Heart right ventricle (tissue), 16 donors: Measurements from ENCODE around the gene CC2D1A. TPM values are rescaled to one million over a fixed set of nuclear protein-coding genes. Genes with fewer than 3 reads are reported as not detected.
"Not testable (repeated sequence)": the region's sequence is repeated elsewhere in the genome, so short reads cannot be mapped to it uniquely, and the experiment has no call there.

Experiments used
- ATAC-seq, 8 donors: fragments of 200-7000 bp; cut with Tn5 transposase; one replicate each; pipeline ENCODE4 v1.9.1; 2020; ENCODE audit warnings: mild to moderate bottlenecking in 8 of 8, moderate library complexity in 8 of 8, moderate number of reproducible peaks in 1 of 8
- DNase-seq, 2 donors: peaks; one replicate each; pipeline ENCODE4 v3.0.0-alpha.2; 2020
- H3K27ac ChIP-seq, 10 donors: fragments of 200-600 bp; sonication (generic) in 2 of 10; one replicate each; pipeline versions ENCODE4 v1.5.0 to v1.8.0; 2020 to 2022; ENCODE audit warnings: mild to moderate bottlenecking in 3 of 10
- H3K27me3 ChIP-seq, 7 donors: fragments of 200-600 bp; one replicate each; pipeline ENCODE4 v1.8.0; 2021 to 2022; ENCODE audit warnings: mild to moderate bottlenecking in 2 of 7
- H3K36me3 ChIP-seq, 9 donors: fragments of 200-600 bp; sonication (generic) in 1 of 9; one replicate each; pipeline versions ENCODE4 v1.5.0 to v1.8.0; 2020 to 2022; ENCODE audit warnings: mild to moderate bottlenecking in 2 of 9
- H3K4me1 ChIP-seq, 9 donors: fragments of 200-600 bp; sonication (generic) in 1 of 9; one replicate each; pipeline versions ENCODE4 v1.5.0 to v1.8.0; 2020 to 2022; ENCODE audit warnings: mild to moderate bottlenecking in 4 of 9
- H3K4me3 ChIP-seq, 10 donors: fragments of 200-600 bp; sonication (generic) in 2 of 10; one replicate each; pipeline versions ENCODE4 v1.5.0 to v1.8.0; 2020 to 2022; ENCODE audit warnings: mild to moderate bottlenecking in 7 of 10, moderate library complexity in 2 of 10
- H3K9me3 ChIP-seq, 11 donors: fragments of 200-600 bp in 10 of 11; sonication (generic) in 2 of 11; one replicate each; pipeline versions ENCODE4 v1.5.0 to v1.8.0; 2013 to 2022; ENCODE audit warnings: mild to moderate bottlenecking in 2 of 11, control low read depth in 1 of 11, moderate library complexity in 1 of 11
- CTCF ChIP-seq, 9 donors: fragments of 200-600 bp; sonication (generic) in 2 of 9; IDR thresholded peaks; one replicate each; pipeline versions ENCODE4 v1.5.0 to v1.8.0; 2021 to 2022; ENCODE audit warnings: antibody characterized with exemption in 9 of 9, mild to moderate bottlenecking in 5 of 9, moderate library complexity in 1 of 9
- WGBS, 2 donors: extraction: QIAGEN DNeasy Blood & Tissue Kit; methylation state at CpG; one replicate each; pipeline ENCODE4 v1.1.7; 2013; ENCODE audit warnings: inconsistent platforms in 1 of 2; 5-methylcytosine and 5-hydroxymethylcytosine counted together
- intact Hi-C, 10 donors: fragments of 100-400 bp; cut with DNase I; formaldehyde crosslinking; loops; one replicate each; pipeline versions ENCODE4 v1.11.1 to v1.14.2; 2022
- polyA plus RNA-seq, 2 donors: library from polyadenylated mRNA; stranded (reverse); fragments of 200-250 nt; gene quantifications; one replicate each; pipeline ENCODE4 v1.2.3, GENCODE V29; 2013
- total RNA-seq, 10 donors: library from RNA; stranded (reverse); fragmentation: NEBNext Ultra II Directional in 3 of 10; extraction: Animal tissue kit (Norgen Biotek cat#: 25700) in 3 of 10; gene quantifications; one replicate each; pipeline versions ENCODE4 v1.2.1 to v1.2.4, GENCODE V29; 2021 to 2023
- donor health status: Arrhythmogenic right ventricular cardiomyopathy.
- donor health status: ischemic (EF 13 %, LVEDD 7.1; RV severe dilation, severe dysfunction).
- donor health status: healthy with polysubstance abuse.
- donor health status: DM: no; HTN: yes; CAD: no.
- donor health status: DM: no; HTN: no; CAD: no.
- donor health status: ischemic (EF 25% LVEDD 6.9; RV normal size, moderate dysfunction).
- donor health status: ischemic (EF 25% LVEDD 5.7; RV mildly dilated, moderate dysfunction).
- donor health status: healthy.
- donor health status: DM: yes; HTN: yes; CAD: no.
- donor health status: Ischemic cardiomyopathy.
- donor health status: ischemic (EF 35%, LVEDD 5.7; RV mildly dilated, moderate dysfunction).
- donor health status: nonischemic (EF 11% LVEDD 7.7; RV severe dilation, severe dysfunction).
- donor health status: DM: yes; HTN: yes; CAD: no.
- donor health status: PGD.
- donor health status: ischemic (EF 29% LVEDD 5.4; RV normal size, mild dysfunction).
- donor health status: nonischemic (EF 23%, LVEDD 6.1; RV moderate dilation, normal function).

The CC2D1A gene
- total and polyA plus RNA-seq, 12 donors = 13.2 to 49.8 (median 19.0) TPM

- H3K9me3 ChIP-seq = no peaks in the 10 kb centered on the region
- H3K36me3 ChIP-seq = peaks cover 4 to 92% (median 19%) of the 10 kb centered on the region in 9 donors
- TF ChIP-seq CTCF (IDR thresholded peaks at IDR 0.05) = no peak
- DNase-seq (no peak), ATAC-seq (no peak)
- intact Hi-C loops = no loop called here
- H3K4me3 ChIP-seq = no peak overlapping the region
- WGBS, 2 donors = 95 to 96% methylated on average over 32 to 37 of the region's 37 CpGs
- no peak overlapping the region for H3K27ac ChIP-seq
- no peaks in the 10 kb centered on the region for H3K27me3 ChIP-seq
- H3K4me1 ChIP-seq = peaks cover 0 to 19% (median 2%) of the 10 kb centered on the region in 9 donors
These were observed 66.6 kb downstream of the CC2D1A start for GRCh38 chr19:13972368-13973155.

GRCh38 chr19:13973479-13973878, 67.5 kb downstream of the CC2D1A start:
- H3K36me3 ChIP-seq = peaks cover 4 to 83% (median 9%) of the 10 kb centered on the region in 9 donors
- H3K27ac ChIP-seq, intact Hi-C loops: not testable (repeated sequence)

GRCh38 chr19:13974073-13974472, 68.1 kb downstream of the CC2D1A start:
- intact Hi-C loops = no loop called here
- H3K36me3 ChIP-seq = peaks cover 0 to 77% (median 4%) of the 10 kb centered on the region in 9 donors
- no peak for ATAC-seq

More at GRCh38 chr19:13973479-13973878, 67.5 kb downstream of the CC2D1A start:
- peaks cover 0 to 27% (median 9%) of the 10 kb centered on the region in 9 donors for H3K4me1 ChIP-seq
- H3K4me3 ChIP-seq, DNase-seq, H3K27me3 ChIP-seq, H3K9me3 ChIP-seq, ATAC-seq: not testable (repeated sequence)
- WGBS, 2 donors = 97 to 100% methylated on average over 3 of the region's 3 CpGs

DNA sequence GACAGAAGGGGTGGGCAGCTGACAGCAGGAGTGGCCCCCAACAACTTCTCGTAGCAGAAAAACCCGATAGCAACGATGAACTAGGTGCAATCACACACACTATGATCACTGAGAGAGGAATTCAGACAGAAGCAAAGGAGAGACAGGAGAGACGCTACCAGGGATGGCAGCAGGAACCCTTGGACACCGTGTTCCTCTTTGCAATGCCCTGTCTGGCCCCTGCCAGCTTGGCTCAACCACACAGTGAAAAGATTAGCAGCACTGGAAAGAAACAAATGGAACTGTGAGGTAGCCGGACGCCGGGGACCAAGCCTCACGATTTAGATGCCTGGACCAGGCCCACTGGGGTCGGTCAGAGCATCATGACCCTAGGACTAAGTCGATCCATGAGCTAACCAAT, 69.9 kb downstream of the CC2D1A start:
- H3K4me1 ChIP-seq = peaks cover 6 to 41% (median 19%) of the 10 kb centered on the region in 9 donors
- intact Hi-C loops = loop anchor here in 1 of 10 donors (2.0 kb wide), 1 partner anchor 29 kb away; no protein-coding TSS in a partner anchor
- peak in 6 of 8 donors; percentile 32 to 72 (median 45) for ATAC-seq
- H3K4me3 ChIP-seq = no peak overlapping the region
- no peak for DNase-seq
- WGBS, 2 donors = 61 to 65% methylated on average over 11 of the region's 11 CpGs
- H3K27me3 ChIP-seq = no peaks in the 10 kb centered on the region
- TF ChIP-seq CTCF (IDR thresholded peaks at IDR 0.05) = no peak
- peaks cover 0 to 61% (median 0%) of the 10 kb centered on the region in 9 donors for H3K36me3 ChIP-seq
- H3K27ac ChIP-seq = peak overlapping the region in 9 of 10 donors; percentile 25 to 89 (median 78)
- no peaks in the 10 kb centered on the region for H3K9me3 ChIP-seq

More at GRCh38 chr19:13974073-13974472, 68.1 kb downstream of the CC2D1A start:
- peaks cover 2 to 31% (median 13%) of the 10 kb centered on the region in 9 donors for H3K4me1 ChIP-seq
- no peak for TF ChIP-seq CTCF (IDR thresholded peaks at IDR 0.05)
- H3K9me3 ChIP-seq = no peaks in the 10 kb centered on the region
- no peak overlapping the region for H3K4me3 ChIP-seq
- 60 to 69% methylated on average over 12 of the region's 12 CpGs for WGBS, 2 donors
- DNase-seq = no peak
- no peaks in the 10 kb centered on the region for H3K27me3 ChIP-seq
- no peak overlapping the region for H3K27ac ChIP-seq
